NB4 (cell line): ENCODE data around the gene EFCAB6.

ENCODE experiments used
- DNase-seq: peaks from one replicate; pipeline ENCODE4 v3.0.0; 2010; ENCODE audit warnings: low read depth
- H3K4me3 ChIP-seq: one replicate; pipeline ENCODE4 v1.5.1; 2011; ENCODE audit warnings: mild to moderate bottlenecking, low read depth, low read length, moderate library complexity
- CTCF ChIP-seq: IDR thresholded peaks from one replicate; pipeline ENCODE4 v1.5.1; 2012; ENCODE audit warnings: low read depth, low read length
- MAX ChIP-seq: IDR thresholded peaks from 2 replicates; pipeline ENCODE4 v1.6.1; 2011; ENCODE audit warnings: low read depth, low read length
- MYC ChIP-seq: IDR thresholded peaks from 2 replicates; pipeline ENCODE4 v1.6.1; 2011; ENCODE audit warnings: low read depth, low read length
- POLR2A ChIP-seq: IDR thresholded peaks from 2 replicates; pipeline ENCODE4 v1.6.1; 2011; ENCODE audit warnings: mild to moderate bottlenecking; ENCODE audit not compliant: insufficient read length; ENCODE audit errors: extremely low read depth

EFCAB6 gene

GRCh38 chr22:43531651-43532050 lies 280.5 kb downstream of the EFCAB6 start:
- H3K4me3 ChIP-seq, result no peak overlapping the region
- no peak for TF ChIP-seq MYC
- TF ChIP-seq CTCF, result no peak
- TF ChIP-seq POLR2A, result no peak
- TF ChIP-seq MAX, result no peak
- DNase-seq, result no peak

GRCh38 chr22:43530349-43531201 lies 281.5 kb downstream of the EFCAB6 start:
- no peak for DNase-seq
- H3K4me3 ChIP-seq, result no peak overlapping the region
- no peak for TF ChIP-seq MAX
- TF ChIP-seq CTCF, result no peak
- no peak for TF ChIP-seq MYC
- no peak for TF ChIP-seq POLR2A

GRCh38 chr22:43529934-43530333 lies 282.2 kb downstream of the EFCAB6 start:
- TF ChIP-seq CTCF (no peak), MAX (no peak), POLR2A (no peak), MYC (no peak)
- no peak for DNase-seq
- H3K4me3 ChIP-seq, result no peak overlapping the region

- TF ChIP-seq MYC (no peak), MAX (no peak), CTCF (no peak)
- DNase-seq, result no peak
- H3K4me3 ChIP-seq, result no peak overlapping the region
Observed at GRCh38 chr22:43529461-43529860, 282.6 kb downstream of the EFCAB6 start.

GRCh38 chr22:43528601-43529360 lies 283.3 kb downstream of the EFCAB6 start:
- TF ChIP-seq POLR2A (no peak), MYC (no peak), MAX (no peak), CTCF (no peak)
- DNase-seq, result no peak

More at GRCh38 chr22:43528601-43529360, 283.3 kb downstream of the EFCAB6 start:
- no peak overlapping the region for H3K4me3 ChIP-seq
